NCI-H2107 (cell line): ENCODE results near the gene ADGRD1.
"Not testable (repeated sequence)": the region's sequence is repeated elsewhere in the genome, so short reads cannot be mapped to it uniquely, and the experiment has no call there.

Source experiments
- DNase-seq: peaks from one replicate; lab custom pipeline; 2025; lab: John Stamatoyannopoulos, UW

ADGRD1 gene

DNA sequence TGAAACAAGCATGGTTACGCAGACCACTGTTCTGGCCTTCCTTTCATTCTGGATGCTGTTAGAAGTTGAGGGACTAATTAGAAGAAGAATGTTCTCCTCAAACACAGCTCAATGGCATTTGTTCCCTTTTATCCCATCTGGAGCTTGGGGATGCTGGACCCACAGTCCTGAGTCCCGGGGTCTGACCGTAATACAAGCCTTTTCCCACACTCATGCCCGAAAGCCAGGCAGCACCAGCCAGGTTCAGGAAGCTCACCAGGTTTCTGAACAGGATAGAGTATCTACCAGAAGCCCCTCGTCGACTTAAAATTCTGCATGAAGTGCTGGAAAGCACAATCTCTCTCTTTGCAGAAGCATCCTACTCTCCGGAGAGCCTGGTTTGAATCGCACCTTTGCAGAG is 165.6 kb downstream of the ADGRD1 start:
- DNase-seq, result not testable (repeated sequence)

- no peak for DNase-seq
Observed at GRCh38 chr12:131119936-131120335, 166.2 kb downstream of the ADGRD1 start.

DNA sequence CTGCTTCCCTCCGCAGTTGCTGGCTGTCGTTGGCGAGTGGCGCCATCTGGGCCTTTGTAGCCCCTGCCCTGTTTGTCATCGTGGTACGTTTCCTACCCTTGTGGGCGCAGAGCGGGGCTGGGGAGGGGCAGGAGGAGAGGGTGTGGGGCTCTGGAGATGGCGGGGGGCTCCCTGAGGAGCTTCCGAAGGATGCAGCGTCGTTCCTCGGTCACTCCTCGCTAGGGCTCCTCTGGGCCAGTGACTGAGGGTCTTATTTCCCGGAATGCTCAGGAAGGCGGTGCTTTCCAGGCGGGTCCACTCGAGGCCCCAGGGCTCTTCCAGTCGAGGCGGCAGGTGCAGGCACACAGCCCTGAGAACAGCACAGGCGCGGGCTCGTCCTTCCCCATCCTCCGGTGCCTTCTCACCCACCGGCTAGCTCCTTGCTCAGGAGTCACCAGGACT is 167.1 kb downstream of the ADGRD1 start:
- no peak for DNase-seq

GRCh38 chr12:131121705-131122405 is 168.1 kb downstream of the ADGRD1 start:
- DNase-seq, result no peak

GRCh38 chr12:131122631-131123030 is 168.9 kb downstream of the ADGRD1 start:
- DNase-seq, result no peak

GRCh38 chr12:131123817-131124216 is 170.1 kb downstream of the ADGRD1 start:
- no peak for DNase-seq

- no peak for DNase-seq
Observed at GRCh38 chr12:131124487-131125280, 171.0 kb downstream of the ADGRD1 start.

DNA sequence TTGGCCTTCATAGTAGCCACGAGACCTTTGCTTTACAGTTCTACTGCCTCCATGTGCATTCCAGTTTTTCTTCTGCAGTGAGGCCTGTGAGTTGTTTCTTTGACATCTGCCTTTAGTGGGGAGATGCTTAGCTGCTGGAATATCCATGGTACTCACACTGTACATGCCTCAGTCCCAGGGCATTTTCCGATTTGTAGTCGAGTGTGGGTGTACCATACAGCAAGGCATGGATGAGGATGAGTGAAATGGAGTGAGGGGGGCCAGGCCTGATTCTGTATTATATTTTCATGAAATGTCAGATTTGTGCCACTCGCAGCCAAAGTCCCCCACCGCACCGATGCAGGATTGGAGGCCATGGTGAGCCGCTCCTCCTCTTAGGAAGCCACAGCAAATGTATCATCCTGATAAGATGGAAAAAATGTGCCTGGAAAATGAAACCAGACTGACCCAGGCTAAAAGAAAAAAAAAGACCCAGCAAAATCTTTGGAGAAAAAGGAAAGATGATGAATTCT is 173.0 kb downstream of the ADGRD1 start:
- DNase-seq, result no peak

DNA sequence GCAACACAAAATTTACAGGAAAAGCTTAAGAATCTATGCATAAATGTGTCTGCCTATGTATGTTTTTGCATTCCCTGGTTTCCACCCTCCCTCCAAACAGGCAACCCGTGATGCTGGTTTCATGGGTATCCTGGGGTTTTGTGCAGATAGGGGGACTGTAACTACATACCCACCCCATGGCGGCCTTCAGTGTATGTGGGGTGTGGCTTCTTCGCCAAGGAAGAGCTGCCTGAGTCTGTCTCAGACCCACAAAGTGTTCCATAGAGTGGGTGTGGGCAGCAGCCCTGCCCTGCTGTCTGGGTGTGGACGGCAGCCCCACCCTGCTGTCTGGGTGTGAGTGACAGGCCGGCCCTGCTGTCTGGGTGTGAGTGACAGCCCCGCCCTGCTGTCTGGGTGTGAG is 174.8 kb downstream of the ADGRD1 start:
- no peak for DNase-seq

DNA sequence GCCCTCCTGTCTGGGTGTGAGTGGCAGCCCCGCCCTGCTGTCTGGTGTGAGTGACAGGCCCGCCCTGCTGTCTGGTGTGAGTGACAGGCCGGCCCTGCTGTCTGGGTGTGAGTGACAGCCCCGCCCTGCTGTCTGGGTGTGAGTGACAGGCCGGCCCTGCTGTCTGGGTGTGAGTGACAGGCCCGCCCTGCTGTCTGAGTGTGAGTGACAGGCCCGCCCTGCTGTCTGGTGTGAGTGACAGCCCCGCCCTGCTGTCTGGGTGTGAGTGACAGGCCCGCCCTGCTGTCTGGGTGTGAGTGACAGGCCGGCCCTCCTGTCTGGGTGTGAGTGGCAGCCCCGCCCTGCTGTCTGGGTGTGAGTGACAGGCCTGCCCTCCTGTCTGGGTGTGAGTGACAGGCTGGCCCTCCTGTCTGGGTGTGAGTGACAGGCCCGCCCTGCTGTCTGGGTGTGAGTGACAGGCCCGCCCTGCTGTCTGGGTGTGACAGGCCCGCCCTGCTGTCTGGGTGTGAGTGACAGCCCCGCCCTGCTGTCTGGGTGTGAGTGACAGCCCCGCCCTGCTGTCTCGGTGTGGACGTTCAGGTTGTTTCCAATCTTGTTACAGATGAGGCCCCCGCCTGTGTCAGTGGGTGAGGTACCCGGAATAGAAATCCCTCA is 175.4 kb downstream of the ADGRD1 start:
- DNase-seq, result not testable (repeated sequence)

- no peak for DNase-seq
Observed at GRCh38 chr12:131129839-131130238, 176.1 kb downstream of the ADGRD1 start.

DNA sequence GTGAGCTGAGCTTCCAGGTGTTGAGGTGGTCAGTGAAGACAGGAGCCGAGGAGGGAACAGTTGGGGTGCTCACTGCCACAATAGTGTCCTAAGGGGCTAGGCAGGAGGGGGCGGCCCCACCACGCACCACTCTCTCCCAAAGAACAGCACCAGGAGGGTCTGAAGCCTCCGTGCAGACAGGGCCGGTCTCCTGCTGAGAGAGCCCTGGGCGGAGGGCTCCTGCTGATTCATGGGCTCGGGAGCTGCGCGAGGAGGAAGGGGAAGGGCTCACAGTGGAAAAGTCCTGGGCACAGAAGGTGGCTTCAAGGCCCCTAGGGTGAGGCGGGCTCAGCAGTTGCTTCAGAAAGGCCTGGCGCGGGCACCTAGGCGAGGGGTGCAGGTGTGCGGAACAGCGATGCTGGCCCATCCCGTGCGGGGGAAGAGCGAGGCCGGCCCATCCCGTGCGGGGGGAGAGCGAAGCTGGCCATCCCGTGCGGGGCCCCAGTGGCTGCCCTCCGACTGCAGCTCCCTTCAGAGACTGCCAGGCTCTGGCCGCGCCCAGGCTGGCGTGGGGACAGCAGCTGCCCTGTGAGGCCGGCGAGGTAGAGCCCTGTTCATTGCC is 176.7 kb downstream of the ADGRD1 start:
- DNase-seq, result no peak

DNA sequence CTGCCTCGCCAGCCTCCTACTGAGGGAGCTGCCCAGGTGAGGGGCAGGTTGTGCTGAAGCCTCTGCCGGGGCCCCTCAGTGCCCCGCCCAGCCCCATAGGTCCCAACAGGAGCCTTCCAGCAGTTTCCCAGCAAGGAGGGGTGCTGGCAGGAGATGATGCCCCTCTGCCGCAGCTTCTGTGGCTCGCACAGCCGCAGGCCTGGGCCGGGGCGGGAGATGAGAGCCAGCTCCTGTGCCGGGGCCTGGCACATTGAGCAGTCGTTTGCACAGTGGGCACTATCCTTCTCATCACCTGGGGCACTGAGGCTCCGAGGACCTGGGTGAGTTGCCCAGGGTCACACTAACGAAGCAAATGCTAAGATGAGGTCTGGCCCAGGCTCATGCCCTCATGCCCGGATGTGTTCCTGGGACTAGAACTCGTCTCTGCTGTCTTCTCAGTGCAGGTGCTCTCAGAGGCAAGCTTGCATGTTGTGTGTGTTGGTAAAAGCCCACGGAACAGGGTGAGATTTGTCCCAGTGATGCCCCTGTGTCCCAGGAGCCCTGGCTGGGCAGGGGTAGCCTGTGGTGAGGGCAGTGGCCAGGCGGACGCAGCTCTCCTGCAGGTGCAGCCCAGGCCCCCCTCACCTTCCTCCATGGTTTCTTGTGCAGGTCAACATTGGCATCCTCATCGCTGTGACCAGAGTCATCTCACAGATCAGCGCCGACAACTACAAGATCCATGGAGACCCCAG is 177.5 kb downstream of the ADGRD1 start:
- DNase-seq, result no peak

DNA sequence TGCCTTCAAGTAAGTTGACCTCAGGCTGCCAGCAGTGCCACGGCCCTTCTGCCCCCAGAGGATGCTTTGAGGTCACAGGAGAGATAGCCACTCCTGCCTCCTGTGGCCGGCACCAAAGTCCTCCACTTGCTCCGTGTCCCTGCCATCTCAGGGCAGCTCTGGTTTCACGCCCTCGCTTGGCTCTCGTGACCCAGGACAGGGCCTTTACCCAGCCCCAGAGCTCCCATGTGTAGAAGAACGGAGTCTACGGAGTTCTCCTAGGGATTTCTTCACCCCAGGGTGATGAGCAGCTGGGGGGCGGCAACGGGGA is 178.1 kb downstream of the ADGRD1 start:
- DNase-seq, result no peak

GRCh38 chr12:131132118-131132892 is 178.6 kb downstream of the ADGRD1 start:
- peak; percentile 3 for DNase-seq

- DNase-seq, result no peak
Observed at GRCh38 chr12:131133015-131133905, 179.6 kb downstream of the ADGRD1 start.

- no peak for DNase-seq
Observed at GRCh38 chr12:131133994-131134393, 180.3 kb downstream of the ADGRD1 start.

- DNase-seq, result no peak
Observed at GRCh38 chr12:131134523-131135310, 181.0 kb downstream of the ADGRD1 start.

DNA sequence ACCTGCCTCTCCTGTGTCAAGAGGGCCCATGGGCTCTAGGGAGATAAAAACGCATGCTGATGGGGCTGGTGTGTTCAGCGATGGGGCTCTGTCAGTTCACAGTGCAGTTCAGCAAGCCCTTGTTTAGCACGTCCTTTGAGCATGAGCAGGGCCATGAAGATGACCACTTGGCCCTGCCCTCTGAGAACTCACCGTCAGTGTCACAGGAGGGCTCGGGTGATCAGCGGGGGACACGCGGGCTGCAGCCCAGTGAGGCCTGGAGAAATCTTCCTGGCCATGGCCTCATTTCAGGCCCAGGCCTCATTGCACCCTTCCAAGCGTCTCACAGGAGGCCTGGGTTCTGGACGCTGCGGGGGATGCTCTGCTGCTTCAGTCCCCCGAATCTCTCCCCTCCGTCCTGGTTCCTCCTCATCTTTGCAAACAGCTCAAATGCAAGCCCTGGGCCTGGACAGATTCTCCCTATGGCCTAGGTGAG is 181.6 kb downstream of the ADGRD1 start:
- DNase-seq, result no peak
